ENCODE data around the gene OSGEP.
"Not testable (repeated sequence)": the region's sequence is repeated elsewhere in the genome, so short reads cannot be mapped to it uniquely, and the experiment has no call there.

The OSGEP gene

GRCh38 chr14:20469890-20470602 lies 15.4 kb upstream of the OSGEP start:
- peak in 1 of 2 donors; percentile 33 for DNase-seq (ENCODE audit: low read depth in 2 of 2)

DNA sequence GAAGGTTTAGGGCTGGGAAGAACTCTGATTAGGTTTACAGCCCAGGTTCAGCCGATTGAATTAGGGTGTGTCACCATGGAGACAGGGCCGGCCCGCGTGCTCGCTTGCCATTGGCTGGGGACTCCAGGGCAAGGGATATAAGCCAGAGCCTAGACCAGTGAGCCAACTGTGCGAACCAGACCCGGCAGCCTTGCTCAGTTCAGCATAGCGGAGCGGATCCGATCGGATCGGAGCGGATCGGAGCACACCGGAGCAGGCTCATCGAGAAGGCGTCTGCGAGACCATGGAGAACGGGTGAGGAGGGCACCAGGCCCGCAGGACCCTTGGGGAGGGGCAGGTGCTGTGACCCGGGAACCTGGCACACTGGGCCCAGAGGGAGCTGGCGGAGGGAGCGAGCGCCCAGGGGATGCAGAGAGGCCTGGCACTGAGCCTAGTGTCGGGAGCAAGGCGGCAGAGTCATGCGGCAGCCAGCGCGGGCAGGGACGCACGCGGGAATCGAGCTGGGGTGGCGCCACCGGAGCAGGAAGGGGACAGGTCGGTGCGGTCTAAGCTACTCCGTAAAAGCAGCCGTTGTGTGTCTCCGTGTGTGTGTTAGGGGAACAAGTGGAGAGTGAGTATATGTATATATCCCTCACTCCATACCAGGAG lies 14.8 kb upstream of the OSGEP start, which contains the start of gene PNP:
Gene PNP, plus strand, starts transcription at position 165 of the 648 bp plus-strand sequence. Its CDS starts 119 bp downstream, at position 284.
- peak; percentile 80 to 83 for DNase-seq (ENCODE audit: low read depth in 2 of 2)

DNA sequence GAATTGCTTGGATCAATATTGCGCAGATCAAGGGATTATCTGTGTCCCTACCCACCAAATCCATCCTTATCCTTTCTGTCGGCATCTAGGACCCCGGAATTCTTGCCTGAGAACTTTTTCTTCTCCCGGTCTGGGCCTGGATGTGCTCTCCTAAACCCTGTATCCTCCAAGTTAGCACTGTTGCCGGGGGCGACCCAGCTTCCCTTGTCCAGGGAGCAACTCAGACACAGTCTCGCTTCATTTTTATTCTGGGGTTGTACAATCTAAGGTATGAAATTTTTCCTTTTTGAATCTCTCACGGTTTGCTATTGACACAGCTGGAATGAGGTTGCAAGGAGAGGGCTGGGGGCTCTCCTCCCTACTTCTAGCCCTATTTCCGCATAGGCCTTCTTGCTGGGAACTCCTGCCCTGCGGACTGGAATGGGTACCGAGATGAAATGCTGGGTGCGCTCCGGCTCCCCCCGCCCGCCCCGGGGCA lies 14.2 kb upstream of the OSGEP start:
- no peak for DNase-seq (ENCODE audit: low read depth in 2 of 2)

GRCh38 chr14:20461225-20462141 lies 6.9 kb upstream of the OSGEP start, which contains the start of gene PIP4P1:
Gene PIP4P1, minus strand, starts transcription at chr14:20461434. Its CDS starts 109 bp downstream, at chr14:20461325.
- DNase-seq (ENCODE audit: low read depth in 2 of 2) = peak; percentile 95 to 96

DNA sequence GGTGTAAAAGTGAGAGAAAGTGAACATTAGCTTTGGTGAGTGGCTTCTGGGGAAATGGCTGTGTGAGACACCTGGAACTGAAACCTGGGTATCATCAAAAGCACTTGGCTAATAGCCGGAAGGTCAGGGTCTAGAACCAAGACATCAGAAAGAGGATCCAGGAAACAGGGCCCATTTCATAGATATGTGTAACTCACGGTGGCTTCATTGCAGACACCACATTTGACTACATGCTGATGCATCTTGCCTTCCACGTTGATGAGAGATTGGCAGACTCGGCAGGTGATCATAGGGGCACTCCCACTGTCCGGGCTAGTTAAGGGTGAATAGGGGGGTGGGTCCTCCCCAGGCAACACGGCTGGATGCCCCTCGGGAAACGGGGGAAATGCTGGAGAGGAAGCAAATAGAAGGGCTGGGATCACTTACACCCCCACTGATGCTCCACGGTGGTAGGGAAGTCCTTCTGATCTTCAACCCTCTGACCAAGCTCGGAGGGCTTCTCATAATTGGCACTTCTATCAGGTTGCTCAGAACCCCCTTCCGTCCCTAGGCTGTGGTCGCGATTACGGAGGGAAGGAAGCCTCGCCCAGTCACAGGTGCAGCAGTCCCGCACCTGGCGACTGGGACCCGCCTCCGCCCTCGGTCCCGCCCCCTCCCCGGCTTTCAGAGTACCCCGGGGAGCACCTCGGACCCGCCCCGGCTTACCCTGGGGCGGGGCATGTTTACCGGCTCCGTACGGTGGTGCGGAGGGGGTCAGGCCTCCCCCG lies 6.0 kb upstream of the OSGEP start:
- no peak for DNase-seq (ENCODE audit: low read depth in 2 of 2)

DNA sequence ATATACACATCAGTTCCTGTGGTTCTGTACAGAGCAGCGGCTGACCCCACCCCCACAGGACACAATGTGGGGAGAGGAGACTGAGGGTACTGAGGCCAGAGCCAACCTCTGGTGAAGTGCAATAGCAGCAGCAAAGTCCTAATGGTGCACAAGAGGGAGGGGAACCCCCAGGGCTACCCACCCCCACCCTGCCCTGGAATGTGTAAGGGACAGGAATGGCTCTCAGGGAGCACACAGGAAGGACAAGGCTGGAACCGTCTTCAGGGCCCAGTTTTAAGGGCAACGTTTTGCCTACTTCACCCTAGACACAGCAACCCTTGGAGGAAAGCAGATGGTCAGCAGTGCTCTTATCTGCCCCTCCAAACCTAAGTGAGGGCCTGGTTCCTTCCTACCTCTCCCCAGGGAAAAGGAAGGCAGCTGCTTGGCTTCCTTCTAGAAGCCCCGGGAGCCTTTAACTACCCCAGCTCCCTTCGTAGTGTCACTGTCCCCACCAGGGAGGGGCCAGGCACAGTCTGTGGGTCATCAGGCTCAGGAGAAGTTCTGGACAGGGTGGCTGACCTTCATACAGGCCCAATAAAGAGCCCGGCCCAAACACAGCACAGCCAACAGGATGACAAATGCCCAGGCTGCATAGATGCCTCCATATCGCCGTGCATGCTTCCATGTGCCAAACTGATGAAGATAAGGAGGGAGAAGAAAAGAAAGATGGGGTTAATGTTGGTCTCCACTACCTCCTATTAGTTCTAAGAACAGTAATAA lies 3.6 kb upstream of the OSGEP start:
- no peak for DNase-seq (ENCODE audit: low read depth in 2 of 2)

DNA sequence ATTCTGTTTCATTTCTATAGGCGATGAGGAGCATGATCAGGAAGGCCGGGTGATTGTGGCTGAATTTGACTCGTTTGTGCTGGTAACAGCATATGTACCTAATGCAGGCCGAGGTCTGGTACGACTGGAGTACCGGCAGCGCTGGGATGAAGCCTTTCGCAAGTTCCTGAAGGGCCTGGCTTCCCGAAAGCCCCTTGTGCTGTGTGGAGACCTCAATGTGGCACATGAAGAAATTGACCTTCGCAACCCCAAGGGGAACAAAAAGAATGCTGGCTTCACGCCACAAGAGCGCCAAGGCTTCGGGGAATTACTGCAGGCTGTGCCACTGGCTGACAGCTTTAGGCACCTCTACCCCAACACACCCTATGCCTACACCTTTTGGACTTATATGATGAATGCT lies 2.4 kb upstream of the OSGEP start:
- DNase-seq (ENCODE audit: low read depth in 2 of 2) = no peak

GRCh38 chr14:20455355-20456300 lies 1.0 kb upstream of the OSGEP start:
- peak in 1 of 2 donors; percentile 40 for DNase-seq (ENCODE audit: low read depth in 2 of 2)

DNA sequence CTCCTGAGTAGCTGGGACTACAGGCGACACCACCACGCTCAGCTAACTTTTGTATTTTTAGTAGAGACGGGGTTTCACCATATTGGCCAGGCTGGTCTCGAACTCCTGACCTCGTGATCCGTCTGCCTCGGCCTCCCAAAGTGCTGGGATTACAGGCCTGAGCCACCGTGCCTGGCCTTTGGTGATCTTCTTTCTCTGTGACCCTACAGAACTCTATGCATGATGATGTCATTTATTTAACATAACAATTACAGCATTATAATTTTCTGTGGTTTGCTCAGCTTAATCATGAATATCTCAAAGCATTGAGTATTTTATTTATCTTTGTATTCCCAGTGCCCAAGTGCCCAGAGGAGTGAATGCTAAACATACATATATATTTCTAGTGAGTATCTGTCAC lies 1.8 kb downstream of the OSGEP start:
- not testable (repeated sequence) for DNase-seq (ENCODE audit: low read depth in 2 of 2)

GRCh38 chr14:20446889-20447288 lies 7.7 kb downstream of the OSGEP start:
- DNase-seq (ENCODE audit: low read depth in 2 of 2) = no peak

GRCh38 chr14:20443650-20444049 lies 11.0 kb downstream of the OSGEP start:
- DNase-seq (ENCODE audit: low read depth in 2 of 2) = not testable (repeated sequence)

GRCh38 chr14:20441461-20441860 lies 13.2 kb downstream of the OSGEP start:
- no peak for DNase-seq (ENCODE audit: low read depth in 2 of 2)

- no peak for DNase-seq (ENCODE audit: low read depth in 2 of 2)
These were observed 13.7 kb downstream of the OSGEP start for GRCh38 chr14:20440882-20441281.

DNA sequence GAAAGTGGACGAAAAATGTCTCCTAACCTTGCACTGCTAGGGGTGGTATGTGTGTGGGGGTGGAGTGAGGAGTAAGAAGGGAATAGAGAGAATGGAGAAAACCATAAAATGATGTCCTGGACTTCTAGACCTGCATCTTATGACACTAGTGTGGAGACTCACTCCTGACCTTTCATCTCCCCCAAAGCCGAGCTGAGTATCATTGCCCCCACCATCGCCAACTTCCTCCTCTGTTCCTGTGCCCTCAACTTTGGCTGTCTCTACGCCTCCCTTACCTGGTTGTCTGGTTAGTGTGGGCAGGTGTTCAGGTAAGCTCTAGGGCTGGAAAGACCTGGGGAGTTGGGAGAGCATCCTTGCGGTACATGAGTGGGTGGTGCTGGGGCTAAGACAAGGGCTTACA lies 14.1 kb downstream of the OSGEP start:
- no peak for DNase-seq (ENCODE audit: low read depth in 2 of 2)

DNA sequence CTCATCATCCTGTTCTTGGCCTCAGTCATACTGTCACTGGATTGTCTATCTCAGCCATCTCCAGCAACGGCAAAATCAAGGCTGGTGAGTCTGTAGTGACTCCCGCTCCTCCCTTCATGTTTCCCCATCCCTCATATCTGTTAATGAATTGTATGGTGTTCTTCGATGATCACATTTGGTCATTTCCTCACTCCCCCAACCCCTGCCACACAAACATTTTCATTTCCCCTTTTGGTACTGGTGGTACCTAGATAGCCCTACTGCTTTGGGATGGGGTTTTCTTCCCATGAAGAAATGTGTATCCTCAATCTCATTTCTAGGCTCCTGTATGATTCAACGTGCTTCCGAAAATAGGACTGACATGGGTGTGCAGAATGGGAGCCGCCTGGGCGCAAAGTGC lies 15.9 kb downstream of the OSGEP start:
- no peak for DNase-seq (ENCODE audit: low read depth in 2 of 2)

DNA sequence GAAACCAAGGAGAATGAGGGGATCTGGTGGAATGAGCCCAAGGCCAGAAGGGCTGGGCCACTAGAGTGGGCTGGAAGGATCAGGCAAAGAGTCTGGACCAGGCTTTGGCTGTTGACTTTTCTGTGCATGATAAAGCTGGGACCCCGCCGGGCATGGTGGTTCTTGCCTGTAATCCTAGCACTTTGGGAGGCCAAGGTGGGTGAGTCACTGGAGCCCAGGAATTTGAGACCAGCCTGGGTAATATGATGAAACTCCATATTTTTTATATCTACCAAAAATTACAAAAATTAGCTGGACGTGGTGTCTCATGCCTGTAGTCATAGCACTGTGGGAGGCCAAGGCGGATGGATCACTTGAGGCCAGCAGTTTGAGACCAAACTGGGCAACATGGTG lies 18.3 kb downstream of the OSGEP start:
- DNase-seq (ENCODE audit: low read depth in 2 of 2) = no peak

- no peak for DNase-seq (ENCODE audit: low read depth in 2 of 2)
These were observed 18.8 kb downstream of the OSGEP start, which contains the start of gene KLHL33 for GRCh38 chr14:20435582-20436362. Gene KLHL33, minus strand, starts transcription at chr14:20436166. Its CDS starts 355 bp downstream, at chr14:20435811.

All from stimulated activated CD8-positive, alpha-beta memory T cell treated with anti-CD3 and anti-CD28 coated beads, Interleukin-2, amount 100 ng/mL, for 48 hours (primary cell).